ENCODE results near the gene SCYL2. TPM values are rescaled to one million over a fixed set of nuclear protein-coding genes. Genes with fewer than 3 reads are reported as not detected.

Gene SCYL2
- total and polyA plus RNA-seq, 2 donors (not counting 1 experiment from before 2014, with no cell fraction given) = 43.0 to 47.9 TPM

- H3K27ac ChIP-seq (ENCODE audit: insufficient read depth, low read length) = no peak overlapping the region
- no peaks in the 10 kb centered on the region for H3K27me3 ChIP-seq (ENCODE audit: control insufficient read depth, insufficient read depth, low read length)
- no peaks in the 10 kb centered on the region for H3K79me2 ChIP-seq (ENCODE audit: control insufficient read depth, insufficient read depth, low read length)
- no peak for TF ChIP-seq EZH2 (IDR thresholded peaks at IDR 0.05; ENCODE audit: low read length, missing control alignments)
- TF ChIP-seq, protein P1, sequence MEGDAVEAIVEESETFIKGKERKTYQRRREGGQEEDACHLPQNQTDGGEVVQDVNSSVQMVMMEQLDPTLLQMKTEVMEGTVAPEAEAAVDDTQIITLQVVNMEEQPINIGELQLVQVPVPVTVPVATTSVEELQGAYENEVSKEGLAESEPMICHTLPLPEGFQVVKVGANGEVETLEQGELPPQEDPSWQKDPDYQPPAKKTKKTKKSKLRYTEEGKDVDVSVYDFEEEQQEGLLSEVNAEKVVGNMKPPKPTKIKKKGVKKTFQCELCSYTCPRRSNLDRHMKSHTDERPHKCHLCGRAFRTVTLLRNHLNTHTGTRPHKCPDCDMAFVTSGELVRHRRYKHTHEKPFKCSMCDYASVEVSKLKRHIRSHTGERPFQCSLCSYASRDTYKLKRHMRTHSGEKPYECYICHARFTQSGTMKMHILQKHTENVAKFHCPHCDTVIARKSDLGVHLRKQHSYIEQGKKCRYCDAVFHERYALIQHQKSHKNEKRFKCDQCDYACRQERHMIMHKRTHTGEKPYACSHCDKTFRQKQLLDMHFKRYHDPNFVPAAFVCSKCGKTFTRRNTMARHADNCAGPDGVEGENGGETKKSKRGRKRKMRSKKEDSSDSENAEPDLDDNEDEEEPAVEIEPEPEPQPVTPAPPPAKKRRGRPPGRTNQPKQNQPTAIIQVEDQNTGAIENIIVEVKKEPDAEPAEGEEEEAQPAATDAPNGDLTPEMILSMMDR (conservative IDR thresholded peaks at IDR 0.05 in 1 of 2, IDR thresholded peaks at IDR 0.05 in 1 of 2; ENCODE audit: low read depth in 1 of 2, low read length in 2 of 2) = no peak
- no peaks in the 10 kb centered on the region for H4K20me1 ChIP-seq (ENCODE audit: control insufficient read depth, extremely low read depth, insufficient read depth, low read length)
- H3K4me3 ChIP-seq (replicated peaks in 1 of 4; ENCODE audit: control extremely low read depth in 1 of 4, insufficient read depth in 1 of 4, low read depth in 3 of 4, low read length in 4 of 4) = no peak overlapping the region
- DNase-seq (ENCODE audit: low read depth in 2 of 2) = no peak
- H2AFZ ChIP-seq (ENCODE audit: low read length) = no peak overlapping the region
- H3K4me2 ChIP-seq (ENCODE audit: extremely low read depth, insufficient read depth, low read length) = no peak overlapping the region
- no peaks in the 10 kb centered on the region for H3K36me3 ChIP-seq (ENCODE audit: control insufficient read depth, insufficient read depth, low read length)
- no peak overlapping the region for H3K9ac ChIP-seq (ENCODE audit: insufficient read depth, low read length)
- no peaks in the 10 kb centered on the region for H3K4me1 ChIP-seq (ENCODE audit: control insufficient read depth, extremely low read depth, insufficient read depth, low read length)
- no peaks in the 10 kb centered on the region for H3K9me3 ChIP-seq (ENCODE audit: control insufficient read depth, insufficient read depth, low read depth, low read length)
Measured at GRCh38 chr12:100364324-100364723, 97.3 kb downstream of the SCYL2 start.

DNA sequence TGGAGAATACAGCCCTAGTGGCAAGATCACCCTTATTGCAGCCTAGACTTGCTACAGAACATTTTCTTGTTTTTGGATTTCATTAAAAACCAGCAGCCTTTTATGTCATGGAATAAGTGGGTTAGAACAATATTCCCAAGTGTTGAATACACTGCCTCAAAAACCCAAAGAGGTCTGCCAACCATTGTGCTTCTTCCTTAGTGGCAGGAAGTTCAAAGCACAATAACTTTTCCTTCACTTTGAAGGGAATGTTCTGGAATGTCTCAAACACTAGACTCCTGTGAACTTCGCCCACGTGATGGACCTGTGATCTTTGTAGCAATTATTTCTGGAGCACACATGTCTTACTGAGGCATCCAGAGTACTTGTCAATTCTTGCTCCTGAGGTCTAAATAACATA, 98.4 kb downstream of the SCYL2 start:
- no peak overlapping the region for H3K27ac ChIP-seq (ENCODE audit: insufficient read depth, low read length)

DNA sequence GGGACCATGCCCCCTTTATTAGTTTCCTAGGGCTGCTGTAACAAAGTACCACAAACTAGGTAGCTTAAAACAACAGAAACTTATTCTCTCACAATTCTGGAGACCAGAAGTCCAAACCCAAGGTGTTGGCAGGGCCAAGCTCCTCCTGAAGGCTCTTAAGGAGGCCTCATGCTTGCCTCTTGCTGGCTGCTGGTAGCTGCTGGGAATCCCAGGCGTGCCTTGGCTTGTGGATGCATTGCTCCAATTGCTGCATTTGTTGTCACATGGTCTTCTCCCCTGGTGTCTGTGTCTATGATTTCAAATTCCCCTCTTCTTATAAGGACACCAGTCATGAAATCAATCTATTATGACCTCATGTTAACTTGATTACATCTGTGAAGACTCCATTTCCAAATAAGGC, 101.1 kb downstream of the SCYL2 start:
- TF ChIP-seq, protein P1 (conservative IDR thresholded peaks at IDR 0.05 in 1 of 2, IDR thresholded peaks at IDR 0.05 in 1 of 2; ENCODE audit: low read depth in 1 of 2, low read length in 2 of 2) = no peak
- TF ChIP-seq EZH2 (IDR thresholded peaks at IDR 0.05; ENCODE audit: low read length, missing control alignments) = no peak
- Histone ChIP-seq H3K36me3 (ENCODE audit: control insufficient read depth, insufficient read depth, low read length) (no peaks in the 10 kb centered on the region), H3K4me3 (replicated peaks in 1 of 4; ENCODE audit: control extremely low read depth in 1 of 4, insufficient read depth in 1 of 4, low read depth in 3 of 4, low read length in 4 of 4) (no peak overlapping the region), H3K27me3 (ENCODE audit: control insufficient read depth, insufficient read depth, low read length) (no peaks in the 10 kb centered on the region), H3K4me2 (ENCODE audit: extremely low read depth, insufficient read depth, low read length) (no peak overlapping the region), H3K4me1 (ENCODE audit: control insufficient read depth, extremely low read depth, insufficient read depth, low read length) (no peaks in the 10 kb centered on the region), H3K27ac (ENCODE audit: insufficient read depth, low read length) (no peak overlapping the region), H4K20me1 (ENCODE audit: control insufficient read depth, extremely low read depth, insufficient read depth, low read length) (no peaks in the 10 kb centered on the region), H2AFZ (ENCODE audit: low read length) (no peak overlapping the region), H3K9ac (ENCODE audit: insufficient read depth, low read length) (no peak overlapping the region), H3K79me2 (ENCODE audit: control insufficient read depth, insufficient read depth, low read length) (no peaks in the 10 kb centered on the region), H3K9me3 (ENCODE audit: control insufficient read depth, insufficient read depth, low read depth, low read length) (no peaks in the 10 kb centered on the region)
- DNase-seq (ENCODE audit: low read depth in 2 of 2) = no peak

More for the DNA sequence above, 98.4 kb downstream of the SCYL2 start:
- Histone ChIP-seq H3K36me3 (ENCODE audit: control insufficient read depth, insufficient read depth, low read length) (no peaks in the 10 kb centered on the region), H3K4me2 (ENCODE audit: extremely low read depth, insufficient read depth, low read length) (no peak overlapping the region), H3K79me2 (ENCODE audit: control insufficient read depth, insufficient read depth, low read length) (no peaks in the 10 kb centered on the region), H3K4me1 (ENCODE audit: control insufficient read depth, extremely low read depth, insufficient read depth, low read length) (no peaks in the 10 kb centered on the region), H3K4me3 (replicated peaks in 1 of 4; ENCODE audit: control extremely low read depth in 1 of 4, insufficient read depth in 1 of 4, low read depth in 3 of 4, low read length in 4 of 4) (no peak overlapping the region), H3K27me3 (ENCODE audit: control insufficient read depth, insufficient read depth, low read length) (no peaks in the 10 kb centered on the region), H3K9me3 (ENCODE audit: control insufficient read depth, insufficient read depth, low read depth, low read length) (no peaks in the 10 kb centered on the region), H4K20me1 (ENCODE audit: control insufficient read depth, extremely low read depth, insufficient read depth, low read length) (no peaks in the 10 kb centered on the region), H3K9ac (ENCODE audit: insufficient read depth, low read length) (no peak overlapping the region), H2AFZ (ENCODE audit: low read length) (no peak overlapping the region)
- DNase-seq (ENCODE audit: low read depth in 2 of 2) = no peak
- TF ChIP-seq, protein P1 (conservative IDR thresholded peaks at IDR 0.05 in 1 of 2, IDR thresholded peaks at IDR 0.05 in 1 of 2; ENCODE audit: low read depth in 1 of 2, low read length in 2 of 2) = no peak
- no peak for TF ChIP-seq EZH2 (IDR thresholded peaks at IDR 0.05; ENCODE audit: low read length, missing control alignments)
